ENCODE results near the gene PPM1D.
"Not testable (repeated sequence)": the region's sequence is repeated elsewhere in the genome, so short reads cannot be mapped to it uniquely, and the experiment has no call there.

PPM1D gene

GRCh38 chr17:60594170-60594569, 5.8 kb upstream of the PPM1D start:
- not testable (repeated sequence) for DNase-seq

GRCh38 chr17:60594734-60595133, 5.3 kb upstream of the PPM1D start:
- no peak for DNase-seq

GRCh38 chr17:60597297-60597696, 2.7 kb upstream of the PPM1D start:
- no peak for DNase-seq

- DNase-seq, result no peak
Measured at GRCh38 chr17:60598001-60598736, 1.8 kb upstream of the PPM1D start.

GRCh38 chr17:60599220-60599619, 773 bp upstream of the PPM1D start:
- DNase-seq, result no peak

GRCh38 chr17:60600490-60601446, 775 bp downstream of the PPM1D start:
- peak; percentile 26 to 34 (median 28) for DNase-seq

- no peak for DNase-seq
Measured at GRCh38 chr17:60601447-60602384, 1.7 kb downstream of the PPM1D start.

- DNase-seq, result no peak
Measured at GRCh38 chr17:60602385-60602742, 2.4 kb downstream of the PPM1D start.

GRCh38 chr17:60602871-60603270, 2.9 kb downstream of the PPM1D start:
- no peak for DNase-seq

GRCh38 chr17:60603477-60603876, 3.5 kb downstream of the PPM1D start:
- not testable (repeated sequence) for DNase-seq

- no peak for DNase-seq
Measured at GRCh38 chr17:60604686-60605334, 4.8 kb downstream of the PPM1D start.

GRCh38 chr17:60606036-60606435, 6.0 kb downstream of the PPM1D start:
- no peak for DNase-seq

- DNase-seq, result no peak
Measured at GRCh38 chr17:60610473-60610872, 10.5 kb downstream of the PPM1D start.

- not testable (repeated sequence) for DNase-seq
Measured at GRCh38 chr17:60611321-60611720, 11.3 kb downstream of the PPM1D start.

- DNase-seq, result no peak
Measured at GRCh38 chr17:60613325-60613724, 13.3 kb downstream of the PPM1D start.

- DNase-seq, result not testable (repeated sequence)
Measured at GRCh38 chr17:60613796-60614195, 13.8 kb downstream of the PPM1D start.

GRCh38 chr17:60614247-60614646, 14.3 kb downstream of the PPM1D start:
- DNase-seq, result not testable (repeated sequence)

- no peak for DNase-seq
Measured at GRCh38 chr17:60615108-60615507, 15.1 kb downstream of the PPM1D start.

GRCh38 chr17:60615840-60616239, 15.8 kb downstream of the PPM1D start:
- DNase-seq, result no peak

- no peak for DNase-seq
Measured at GRCh38 chr17:60618080-60618479, 18.1 kb downstream of the PPM1D start.

- DNase-seq, result no peak
Measured at GRCh38 chr17:60618854-60619526, 19.0 kb downstream of the PPM1D start.

- DNase-seq, result no peak
Measured at GRCh38 chr17:60622961-60623360, 23.0 kb downstream of the PPM1D start.

All from activated naive CD4-positive, alpha-beta T cell (primary cell).